Skeletal muscle cell (primary cell): ENCODE data around the gene YPEL3.
"Not testable (repeated sequence)": the region's sequence is repeated elsewhere in the genome, so short reads cannot be mapped to it uniquely, and the experiment has no call there.

Experiments
- DNase-seq: peaks from one replicate; pipeline ENCODE4 v3.0.0-alpha.2; 2010; ENCODE audit warnings: low read depth
- H3K4me3 ChIP-seq: 2 replicates; pipeline ENCODE4 v1.5.1; 2011; ENCODE audit warnings: low read depth, mild to moderate bottlenecking, control low read depth, low read length, moderate library complexity

The YPEL3 gene, protein sequence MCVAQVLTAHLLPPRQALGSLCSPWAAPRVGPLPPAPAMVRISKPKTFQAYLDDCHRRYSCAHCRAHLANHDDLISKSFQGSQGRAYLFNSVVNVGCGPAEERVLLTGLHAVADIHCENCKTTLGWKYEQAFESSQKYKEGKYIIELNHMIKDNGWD

DNA sequence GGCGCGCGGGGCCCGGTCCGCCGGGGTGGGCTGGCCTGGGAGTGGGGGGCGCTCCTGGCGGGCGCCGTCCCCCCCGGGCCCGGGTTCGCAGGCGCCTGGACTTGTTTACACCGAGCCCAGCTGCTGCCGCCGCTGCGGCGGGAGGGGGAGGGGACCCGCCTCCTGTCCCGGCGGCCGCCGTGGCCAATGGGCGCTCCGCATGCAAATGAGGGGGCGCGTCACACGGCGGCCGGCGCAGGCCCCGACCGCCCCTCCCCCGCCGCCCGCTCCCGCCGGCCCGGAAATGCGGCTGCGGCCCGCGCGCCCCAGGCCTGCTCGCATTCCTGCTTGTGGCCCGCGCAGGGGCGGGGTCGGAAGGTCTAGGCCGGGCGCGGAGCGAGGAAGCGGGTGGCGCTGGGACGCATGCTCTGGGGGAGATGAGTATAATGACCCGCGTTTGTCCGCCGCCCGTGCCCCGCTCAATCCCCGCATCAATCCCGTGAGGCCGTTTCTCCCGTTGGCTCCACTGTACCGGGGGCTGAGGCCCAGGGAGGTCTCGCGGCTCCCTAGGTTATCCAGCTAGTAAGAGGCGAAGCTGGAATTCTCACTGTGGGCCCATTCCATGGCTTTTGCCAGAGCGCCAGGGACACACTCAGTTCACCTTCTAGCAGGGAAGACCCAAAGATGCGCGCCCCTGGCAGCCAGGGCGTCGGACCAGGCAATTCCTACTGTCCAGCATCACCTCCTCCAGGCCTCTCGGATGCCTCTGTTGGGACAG lies at the start of gene YPEL3:
YPEL3 (minus strand) TSS at position 109 of the 757 bp plus-strand sequence. CDS start 731 bp downstream, outside the sequence.
- H3K4me3 ChIP-seq, result peak within 1 kb of the TSS; percentile 58
- peak; percentile 69 for DNase-seq

DNA sequence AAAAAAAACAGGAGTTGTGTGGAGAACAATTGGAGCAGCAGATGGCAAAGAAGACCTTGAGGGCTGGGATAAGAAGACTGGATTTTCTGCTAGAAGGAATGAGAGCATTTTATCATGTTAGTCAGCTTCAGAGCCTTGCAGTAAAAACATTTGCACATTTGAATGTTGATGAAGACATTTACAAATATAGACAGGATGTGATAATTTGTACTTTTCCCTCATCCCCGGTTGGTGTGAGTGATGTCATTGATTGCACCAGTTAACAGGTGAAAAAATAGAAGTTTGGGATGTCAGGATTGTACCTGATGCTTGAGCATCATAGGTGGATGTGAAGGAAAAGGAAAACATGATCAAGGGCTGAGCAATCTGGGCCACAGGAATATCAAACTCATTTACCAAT lies 49.6 kb upstream of the YPEL3 start:
- H3K4me3 ChIP-seq, result no peak overlapping the region
- no peak for DNase-seq

DNA sequence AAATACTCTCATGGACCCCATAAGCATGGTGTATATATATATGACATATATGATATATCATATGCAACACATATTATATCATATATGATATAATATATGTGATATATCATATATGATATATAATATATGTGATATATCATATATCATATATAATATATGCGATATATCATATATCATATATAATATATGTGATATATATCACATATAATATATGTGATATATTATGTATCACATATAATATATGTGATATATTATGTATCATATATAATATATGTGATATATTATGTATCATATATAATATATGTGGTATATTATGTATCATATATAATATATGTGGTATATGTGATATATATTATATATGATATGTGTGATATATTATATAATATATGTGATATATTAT lies 48.9 kb upstream of the YPEL3 start:
- H3K4me3 ChIP-seq, result no peak overlapping the region
- no peak for DNase-seq

DNA sequence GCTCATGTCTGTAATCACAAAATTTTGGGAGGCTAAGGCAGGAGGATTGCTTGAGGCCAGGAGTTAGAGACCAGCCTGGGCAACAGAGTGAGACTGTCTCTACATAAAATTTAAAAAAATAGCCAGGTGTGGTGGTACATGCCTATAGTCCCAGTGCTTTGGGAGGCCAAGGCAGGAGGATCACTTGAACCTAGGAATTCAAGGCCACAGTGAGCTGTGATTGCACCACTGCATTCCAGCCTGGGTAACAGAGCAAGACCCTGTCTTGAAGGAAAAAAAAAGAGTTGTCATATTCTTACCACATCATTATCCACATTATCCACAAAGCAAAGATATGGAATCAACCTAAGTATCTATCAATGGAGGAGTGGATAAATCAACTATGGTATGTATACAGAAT lies 48.0 kb upstream of the YPEL3 start:
- H3K4me3 ChIP-seq, result no peak overlapping the region

DNA sequence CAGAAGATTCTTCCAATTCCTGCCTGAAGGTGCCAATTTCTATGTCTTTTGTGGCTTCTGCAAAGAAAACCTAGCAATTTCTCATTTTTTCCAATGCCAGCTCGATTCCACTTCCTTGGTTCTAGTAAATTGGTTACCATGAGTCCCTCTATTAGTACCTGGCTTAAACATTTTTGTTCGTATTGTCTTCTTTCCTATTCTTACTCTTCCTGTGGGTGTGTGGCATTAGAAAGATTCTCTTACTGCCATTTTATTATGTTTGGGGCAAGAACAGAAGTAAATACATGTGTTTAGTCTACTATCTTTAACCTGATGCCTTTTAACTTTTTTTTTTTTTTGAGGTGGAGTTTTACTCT lies 47.3 kb upstream of the YPEL3 start:
- DNase-seq, result no peak
- no peak overlapping the region for H3K4me3 ChIP-seq

More for the DNA sequence above, 48.0 kb upstream of the YPEL3 start:
- DNase-seq, result no peak

DNA sequence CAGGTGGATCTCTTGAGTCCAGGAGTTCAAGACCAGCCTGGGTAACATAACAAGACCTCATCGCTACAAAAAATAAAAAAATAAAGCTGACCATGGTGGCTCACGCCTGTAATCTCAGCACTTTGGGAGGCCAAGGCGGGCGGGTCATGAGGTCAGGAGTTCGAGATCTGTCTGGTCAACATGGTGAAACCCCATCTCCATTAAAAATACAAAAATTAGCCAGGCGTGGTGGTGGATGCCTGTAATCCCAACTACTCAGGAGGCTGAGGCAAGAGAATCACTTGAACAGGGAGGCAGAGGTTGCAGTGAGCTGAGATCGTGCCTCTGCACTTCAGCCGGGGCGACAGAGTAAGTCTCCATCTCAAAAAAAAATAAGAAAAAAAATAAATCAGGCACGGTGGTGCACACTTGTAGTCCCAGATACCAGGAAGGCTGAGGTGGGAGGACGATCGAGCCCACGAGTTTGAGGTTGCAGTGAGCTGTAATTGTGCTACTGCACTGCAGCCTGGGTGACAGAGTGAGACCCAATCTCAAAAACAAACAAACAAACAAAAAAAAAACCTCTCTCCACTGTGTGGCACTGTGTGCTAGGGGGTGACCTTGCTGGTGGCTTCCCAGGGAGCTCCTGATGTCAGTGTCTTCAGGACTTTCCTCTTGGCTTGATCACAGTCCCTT lies 46.8 kb upstream of the YPEL3 start:
- DNase-seq, result no peak
- H3K4me3 ChIP-seq, result no peak overlapping the region

DNA sequence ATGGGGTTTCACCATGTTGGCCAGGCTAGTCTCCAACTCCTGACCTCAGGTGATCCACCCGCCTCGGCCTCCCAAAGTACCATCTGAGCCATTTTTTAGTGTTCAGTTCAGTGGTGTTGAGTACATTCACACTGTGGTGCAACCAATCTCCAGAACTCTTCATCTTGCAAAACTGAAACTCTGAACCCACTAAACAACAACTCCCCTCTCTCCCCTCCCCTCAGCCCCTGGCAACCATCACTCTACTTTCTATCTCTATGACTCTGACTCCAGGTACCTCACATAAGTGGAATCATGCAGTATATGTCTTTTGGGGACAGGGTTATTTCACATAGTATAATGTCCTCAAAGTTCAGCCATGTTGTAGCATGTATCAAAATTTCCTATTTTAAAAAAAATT lies 45.7 kb upstream of the YPEL3 start:
- no peak overlapping the region for H3K4me3 ChIP-seq
- no peak for DNase-seq

DNA sequence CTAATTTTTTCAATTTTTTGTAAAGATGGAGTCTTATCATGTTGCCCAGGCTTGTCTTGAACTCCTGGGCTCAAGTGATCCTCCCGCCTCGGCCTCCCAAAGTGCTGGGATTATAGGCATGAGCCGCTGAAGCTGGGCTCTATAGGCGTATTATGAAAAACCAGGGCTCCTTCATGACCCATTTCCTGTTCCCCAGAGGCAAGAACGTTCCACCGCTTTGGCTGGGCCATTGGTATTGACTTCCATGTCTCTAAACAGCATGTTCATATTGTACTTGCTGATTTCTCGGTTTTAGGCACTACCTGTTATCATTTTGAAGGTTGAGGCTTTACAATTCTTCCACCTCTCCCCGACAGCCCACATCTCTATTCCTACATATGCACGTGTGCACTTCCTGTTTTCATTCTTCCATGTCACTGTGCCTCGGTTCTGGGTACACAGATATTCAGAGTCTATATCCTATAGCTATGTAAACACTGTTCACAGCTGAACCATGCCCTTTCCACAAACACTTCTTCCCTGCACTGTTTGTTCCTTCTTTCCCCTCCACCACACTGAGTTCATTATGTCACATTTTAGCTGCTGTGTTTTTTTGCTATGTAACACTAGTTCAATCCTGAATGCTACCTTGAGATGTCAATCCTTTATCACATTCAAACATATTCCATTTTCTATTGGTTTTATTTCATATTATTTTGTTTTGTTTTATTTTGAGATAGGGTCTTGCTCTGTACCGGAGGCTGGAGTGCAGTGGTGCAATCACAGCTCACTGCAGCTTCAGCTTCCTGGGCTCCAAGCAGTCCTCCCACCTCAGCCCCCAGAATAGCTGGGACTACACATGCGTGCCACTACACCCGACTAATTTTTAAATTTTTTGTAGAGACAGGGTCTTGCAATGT lies 43.8 kb upstream of the YPEL3 start:
- no peak overlapping the region for H3K4me3 ChIP-seq
- DNase-seq, result no peak

DNA sequence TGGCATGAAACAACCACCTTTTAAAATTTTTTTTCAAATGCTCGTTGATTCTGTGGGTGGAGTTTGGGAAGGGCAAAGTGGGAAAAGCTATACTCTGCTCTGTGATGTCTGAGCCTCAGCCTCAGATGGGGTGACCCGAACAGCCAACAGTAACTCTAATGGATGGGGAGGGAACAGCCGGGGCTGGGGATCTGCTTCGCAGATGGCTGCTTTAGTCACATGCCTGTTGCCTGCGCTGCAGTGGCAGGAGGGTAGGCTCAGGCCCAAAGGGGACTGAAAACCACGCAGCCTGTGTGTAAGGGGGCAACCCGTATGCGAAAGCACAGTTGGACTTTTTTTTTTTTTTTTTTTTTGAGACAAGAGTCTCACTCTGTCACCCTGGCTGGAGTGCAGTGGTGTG lies 41.9 kb upstream of the YPEL3 start:
- H3K4me3 ChIP-seq, result no peak overlapping the region
- DNase-seq, result no peak

DNA sequence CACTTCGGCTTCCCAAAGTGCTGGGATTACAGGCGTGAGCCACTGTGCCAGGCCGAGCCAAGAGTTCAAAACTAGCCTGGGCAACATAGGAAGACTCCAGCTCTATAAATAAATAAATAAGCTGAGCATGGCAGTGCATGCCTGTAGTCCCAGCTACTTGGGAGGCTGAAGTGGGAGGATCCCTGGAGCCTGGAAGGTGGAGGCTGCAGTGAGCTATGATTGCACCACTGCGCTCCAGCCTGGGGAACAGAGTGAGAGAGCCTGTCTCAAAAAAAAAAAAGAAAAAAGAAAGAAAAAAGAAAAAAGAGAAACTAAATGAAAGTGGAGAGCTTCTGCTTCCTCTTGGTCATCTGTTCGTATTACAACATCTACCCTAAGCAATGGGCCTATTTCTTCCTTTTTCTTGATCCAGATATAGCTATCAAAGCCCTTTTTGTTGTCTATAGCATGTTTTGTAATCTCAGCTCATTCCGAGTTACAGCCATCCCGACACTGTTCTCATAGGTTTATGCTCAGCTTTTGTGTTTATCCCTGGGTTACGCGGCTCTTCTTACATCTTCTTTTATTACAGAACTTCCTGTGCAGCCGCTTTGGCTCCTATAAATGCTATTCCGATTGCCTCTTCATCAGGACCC lies 41.1 kb upstream of the YPEL3 start:
- no peak for DNase-seq
- no peak overlapping the region for H3K4me3 ChIP-seq

DNA sequence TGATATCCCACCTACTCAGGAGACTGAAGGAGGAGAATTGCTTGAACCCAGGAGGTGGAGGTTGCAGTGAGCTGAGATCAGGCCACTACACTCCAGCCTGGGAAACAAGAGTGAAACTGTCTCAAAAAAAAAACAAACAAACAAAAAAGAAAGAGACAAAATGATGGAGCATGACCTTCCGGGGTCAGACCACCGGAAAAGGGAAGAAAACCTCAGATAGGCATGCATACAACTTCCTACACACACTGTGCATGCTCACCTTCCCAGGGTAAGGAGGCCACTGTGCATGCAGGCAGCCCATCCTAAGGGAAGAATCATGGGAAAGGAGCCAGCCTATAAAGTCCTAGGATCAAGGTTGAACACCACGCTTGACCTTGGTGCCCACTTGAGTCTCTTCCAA lies 36.6 kb upstream of the YPEL3 start:
- H3K4me3 ChIP-seq, result no peak overlapping the region
- DNase-seq, result no peak

DNA sequence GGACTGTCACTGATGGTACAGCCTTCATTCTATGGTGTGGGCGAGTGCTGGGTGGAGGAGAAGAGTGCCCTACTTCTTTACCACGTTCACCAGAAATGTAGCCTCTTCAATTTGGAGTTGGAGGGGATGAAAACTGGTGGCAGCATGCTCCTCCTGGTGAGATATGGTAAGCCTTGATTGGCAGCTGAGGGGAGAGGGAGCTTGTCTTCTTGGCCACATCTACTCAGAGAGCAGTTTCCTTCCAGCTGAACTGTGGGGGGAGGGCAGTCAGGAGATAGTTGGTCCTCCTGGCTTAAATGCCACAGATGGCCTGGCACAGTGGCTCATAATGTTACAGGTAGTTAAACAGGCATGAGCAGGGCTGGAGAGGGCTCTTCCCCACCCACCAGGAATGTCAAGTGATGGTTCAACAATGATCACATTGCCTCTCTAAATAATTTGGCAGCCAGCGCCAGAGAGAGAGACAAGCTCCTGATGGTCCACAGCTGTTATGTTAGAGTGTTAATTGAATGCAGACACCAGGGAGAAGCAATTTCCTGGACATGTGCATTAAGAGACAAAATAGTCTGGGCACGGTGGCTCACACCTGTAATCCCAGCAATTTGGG lies 36.0 kb upstream of the YPEL3 start:
- DNase-seq, result no peak
- no peak overlapping the region for H3K4me3 ChIP-seq

DNA sequence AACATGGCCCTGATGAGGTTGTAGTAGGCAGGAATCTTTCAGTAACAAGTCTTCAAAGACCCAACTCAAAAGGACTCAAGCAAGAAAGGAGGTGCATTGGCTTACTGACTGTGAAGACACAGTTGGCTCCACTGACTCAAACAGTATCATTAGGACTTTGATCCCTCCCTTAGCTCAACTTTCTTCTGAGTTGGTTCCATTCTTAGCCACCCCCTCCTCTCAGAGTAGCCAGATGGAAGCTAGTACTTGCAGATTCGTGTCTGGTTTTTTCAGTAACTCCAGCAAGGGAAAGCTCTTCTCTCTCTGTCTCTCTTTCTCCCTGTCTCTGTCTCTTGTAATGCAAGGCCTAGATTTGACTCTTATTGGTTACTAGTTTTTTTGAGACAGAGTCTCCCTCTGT lies 32.0 kb upstream of the YPEL3 start:
- no peak for DNase-seq
- H3K4me3 ChIP-seq, result no peak overlapping the region

DNA sequence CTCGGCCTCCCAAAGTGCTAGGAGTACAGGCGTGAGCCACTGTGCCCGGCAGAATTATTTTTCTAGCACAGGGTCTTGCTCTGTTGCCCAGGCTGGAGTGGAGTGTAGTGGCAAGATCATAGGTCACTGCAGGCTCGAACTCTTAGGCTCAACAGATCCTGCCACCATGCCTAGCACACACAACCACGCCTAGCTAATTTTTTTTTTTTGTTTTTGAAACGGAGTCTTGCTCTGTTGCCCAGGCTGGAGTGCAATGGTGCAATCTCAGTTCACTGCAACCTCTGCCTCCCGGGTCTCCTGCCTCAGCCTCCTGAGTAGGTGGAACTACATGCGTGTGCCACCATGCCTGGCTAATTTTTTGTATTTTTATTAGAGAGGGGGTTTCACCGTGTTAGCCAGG lies 29.7 kb upstream of the YPEL3 start:
- not testable (repeated sequence) for DNase-seq, H3K4me3 ChIP-seq

DNA sequence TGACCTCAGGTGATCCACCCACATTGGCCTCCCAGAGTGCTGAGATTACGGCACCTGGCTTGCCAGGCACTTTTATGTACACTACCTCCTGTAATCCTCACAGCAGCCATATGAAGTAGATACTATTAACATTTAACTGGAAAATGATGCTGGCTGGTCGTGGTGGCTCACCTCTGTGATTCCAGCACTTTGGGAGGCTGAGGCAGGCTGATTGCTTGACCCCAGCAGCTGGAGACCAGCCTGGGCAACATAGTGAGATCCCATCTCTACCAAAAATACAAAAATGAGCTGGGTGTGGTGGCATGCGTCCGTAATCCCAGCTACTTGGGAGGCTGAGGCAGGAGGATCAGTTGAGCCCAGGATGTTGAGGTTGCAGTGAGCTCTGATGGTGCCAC lies 29.0 kb upstream of the YPEL3 start:
- H3K4me3 ChIP-seq, result no peak overlapping the region
- DNase-seq, result no peak

DNA sequence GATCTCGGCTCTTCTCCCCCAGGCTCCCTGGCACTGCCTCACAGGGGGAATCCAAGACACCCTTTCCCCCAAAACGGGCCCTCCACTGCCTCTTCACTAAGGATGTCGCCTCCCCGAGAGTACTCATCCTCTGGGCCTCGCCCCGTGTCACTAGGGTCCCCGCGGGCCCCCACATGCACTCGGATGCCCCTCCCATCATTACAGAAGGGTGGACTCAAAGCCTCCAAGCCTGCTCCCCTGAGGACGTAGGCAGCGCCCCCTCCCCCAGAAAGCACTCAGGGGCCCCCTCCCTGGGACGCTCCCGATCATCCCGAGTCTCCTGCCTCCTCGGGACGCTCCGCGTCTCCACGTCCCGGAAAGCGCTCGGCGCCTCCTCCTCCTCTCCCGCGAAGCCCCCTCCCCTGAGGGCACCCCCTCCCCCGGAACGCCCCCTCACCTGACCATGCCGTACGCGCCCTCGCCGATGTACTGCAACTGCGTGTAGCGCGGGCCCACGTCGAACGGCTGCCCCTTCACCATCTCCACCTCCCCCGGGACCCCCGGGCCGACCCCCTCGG lies 26.7 kb upstream of the YPEL3 start:
- peak overlapping the region; percentile 87 for H3K4me3 ChIP-seq
- DNase-seq, result no peak

DNA sequence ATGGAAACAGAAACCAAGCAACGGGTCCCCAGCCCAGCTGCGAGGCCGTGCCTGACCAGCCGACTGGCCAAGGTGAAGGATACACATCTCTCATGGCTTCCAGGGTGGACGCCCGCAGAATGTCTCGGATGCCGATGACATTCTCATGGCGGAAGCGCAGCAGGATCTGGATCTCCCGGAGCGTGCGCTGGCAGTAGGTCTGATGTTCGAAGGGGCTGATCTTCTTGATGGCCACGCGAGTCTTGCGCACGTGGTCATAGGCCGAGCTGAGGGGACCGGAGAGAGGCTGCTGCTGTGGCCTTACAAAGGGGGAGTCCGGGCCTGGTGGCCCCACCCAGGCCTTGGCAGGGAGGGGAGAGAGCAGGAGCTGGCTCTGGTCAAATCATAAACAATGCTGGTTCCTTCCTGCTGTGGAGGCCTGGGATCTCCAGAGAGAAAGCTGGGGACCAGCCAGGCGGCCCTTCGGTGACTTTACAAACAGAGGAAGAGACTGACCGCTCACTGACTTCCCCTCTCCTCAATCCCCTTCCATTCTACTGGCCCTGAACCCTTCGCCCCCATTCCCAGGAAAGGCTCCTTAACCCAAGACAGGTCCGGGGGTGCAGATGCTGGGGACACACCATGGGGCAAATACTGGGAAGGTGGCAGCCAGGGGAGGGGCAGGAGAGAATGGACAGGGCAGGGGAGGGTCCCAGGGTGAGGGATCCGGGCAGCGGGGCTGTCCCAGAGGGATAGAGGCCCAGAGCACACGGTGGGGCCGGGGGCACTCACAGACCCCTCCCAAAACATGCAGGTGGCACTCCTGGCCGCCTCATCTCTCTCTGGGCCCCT lies 25.9 kb upstream of the YPEL3 start:
- DNase-seq, result no peak
- peak overlapping the region; percentile 87 for H3K4me3 ChIP-seq
